ENCODE measurements around the gene FRAS1. TPM values are rescaled to one million over a fixed set of nuclear protein-coding genes. Genes with fewer than 3 reads are reported as not detected.

The FRAS1 gene
- total and polyA plus RNA-seq, 2 donors (not counting 1 experiment from before 2014, with no cell fraction given): 0.03 to 0.12 TPM

DNA sequence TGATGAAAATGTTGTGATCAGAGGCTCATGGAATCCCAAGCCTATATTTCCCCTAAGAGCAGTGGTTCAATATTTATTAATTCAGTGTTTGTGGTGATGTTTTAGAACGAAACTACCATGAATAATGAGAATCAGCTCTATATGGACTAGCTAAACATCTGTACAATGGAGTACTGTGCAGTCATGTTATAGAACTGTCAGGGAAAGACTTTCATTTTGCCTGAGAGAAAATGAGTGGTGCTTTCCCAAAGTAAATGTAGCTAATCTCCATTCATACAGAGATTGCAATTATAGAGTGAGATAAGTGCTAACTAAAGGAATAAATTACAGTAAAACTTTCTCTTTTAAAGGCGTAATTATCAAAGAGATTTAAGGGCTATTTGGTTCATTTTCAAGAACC is 147.1 kb downstream of the FRAS1 start:
- H3K27ac Mint-ChIP-seq: no peak overlapping the region
- Histone ChIP-seq H3K27ac (ENCODE audit: low read length in 2 of 2) (no peak overlapping the region), H4K20me1 (ENCODE audit: control insufficient read depth, insufficient read depth, low read length, poor library complexity, severe bottlenecking) (no peaks in the 10 kb centered on the region), H3K27me3 (replicated peaks in 1 of 4; ENCODE audit: control extremely low read depth in 1 of 4, control insufficient read depth in 3 of 4, insufficient read depth in 4 of 4, low read length in 3 of 4) (peaks cover 0 to 6% (median 0%) of the 10 kb centered on the region in 4 experiments), H2AFZ (ENCODE audit: insufficient read depth, low read depth, low read length, poor library complexity, severe bottlenecking) (no peak overlapping the region), H3K36me3 (replicated peaks in 1 of 2; ENCODE audit: control extremely low read depth in 1 of 2, control insufficient read depth in 1 of 2, extremely low read depth in 1 of 2, insufficient read depth in 2 of 2, low read length in 1 of 2) (no peaks in the 10 kb centered on the region), H3K9ac (ENCODE audit: low read length) (no peak overlapping the region), H3K4me3 (ENCODE audit: control extremely low read depth in 1 of 5, extremely low read depth in 1 of 5, insufficient read depth in 1 of 5, low read depth in 2 of 5, low read length in 4 of 5) (no peak overlapping the region), H3K4me1 (ENCODE audit: control insufficient read depth in 2 of 2, insufficient read depth in 2 of 2, low read length in 2 of 2) (no peaks in the 10 kb centered on the region), H3K4me2 (replicated peaks; ENCODE audit: low read depth, low read length, poor library complexity, severe bottlenecking) (no peak overlapping the region), H3K9me3 (ENCODE audit: control extremely low read depth in 1 of 3, control insufficient read depth in 2 of 3, insufficient read depth in 1 of 3, low read length in 2 of 3) (no peaks in the 10 kb centered on the region), H3K79me2 (ENCODE audit: control insufficient read depth, insufficient read depth, low read length) (no peaks in the 10 kb centered on the region)
- ATAC-seq (ENCODE audit: low read depth) (no peak), DNase-seq (no peak)
- H3K27me3 Mint-ChIP-seq: peaks cover 8% of the 10 kb centered on the region
- no peaks in the 10 kb centered on the region for H3K9me3 Mint-ChIP-seq (ENCODE audit: insufficient read depth)
- H3K4me1 Mint-ChIP-seq: no peaks in the 10 kb centered on the region
- ChIA-PET CTCF (no interaction called here), POLR2A (no interaction called here)
- no CpG with 5 or more reads among the region's 2 CpGs for WGBS (ENCODE audit: insufficient coverage)
- intact Hi-C loops (cut with micrococcal nuclease): no loop called here
- no peak overlapping the region for H3K4me3 Mint-ChIP-seq
- no peak for TF ChIP-seq EZH2 (IDR thresholded peaks at IDR 0.05; ENCODE audit: borderline replicate concordance, insufficient read depth, low read depth, low read length, poor library complexity, severe bottlenecking)
- TF ChIP-seq, protein P1, sequence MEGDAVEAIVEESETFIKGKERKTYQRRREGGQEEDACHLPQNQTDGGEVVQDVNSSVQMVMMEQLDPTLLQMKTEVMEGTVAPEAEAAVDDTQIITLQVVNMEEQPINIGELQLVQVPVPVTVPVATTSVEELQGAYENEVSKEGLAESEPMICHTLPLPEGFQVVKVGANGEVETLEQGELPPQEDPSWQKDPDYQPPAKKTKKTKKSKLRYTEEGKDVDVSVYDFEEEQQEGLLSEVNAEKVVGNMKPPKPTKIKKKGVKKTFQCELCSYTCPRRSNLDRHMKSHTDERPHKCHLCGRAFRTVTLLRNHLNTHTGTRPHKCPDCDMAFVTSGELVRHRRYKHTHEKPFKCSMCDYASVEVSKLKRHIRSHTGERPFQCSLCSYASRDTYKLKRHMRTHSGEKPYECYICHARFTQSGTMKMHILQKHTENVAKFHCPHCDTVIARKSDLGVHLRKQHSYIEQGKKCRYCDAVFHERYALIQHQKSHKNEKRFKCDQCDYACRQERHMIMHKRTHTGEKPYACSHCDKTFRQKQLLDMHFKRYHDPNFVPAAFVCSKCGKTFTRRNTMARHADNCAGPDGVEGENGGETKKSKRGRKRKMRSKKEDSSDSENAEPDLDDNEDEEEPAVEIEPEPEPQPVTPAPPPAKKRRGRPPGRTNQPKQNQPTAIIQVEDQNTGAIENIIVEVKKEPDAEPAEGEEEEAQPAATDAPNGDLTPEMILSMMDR (IDR thresholded peaks at IDR 0.05): no peak

DNA sequence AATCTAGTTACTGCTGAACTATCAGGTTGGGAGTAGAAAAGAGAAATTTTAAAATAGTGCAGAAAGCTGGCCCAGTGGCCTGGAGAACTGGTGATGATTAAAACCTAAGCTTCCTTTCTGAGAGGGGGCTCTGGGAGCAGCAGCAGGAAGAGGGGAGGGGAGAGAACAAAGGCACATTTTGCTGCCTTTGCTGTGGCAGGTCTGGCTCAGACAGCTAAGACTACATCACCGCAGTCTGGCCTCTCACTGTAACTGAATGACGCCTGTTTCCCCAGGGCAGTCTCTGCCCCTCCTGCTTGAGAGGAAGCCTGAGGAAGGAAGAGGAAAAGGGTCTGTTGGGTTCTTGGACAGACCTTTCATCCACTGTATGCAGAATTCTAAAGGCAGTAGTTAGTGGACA is 148.5 kb downstream of the FRAS1 start:
- DNase-seq: no peak
- no peak for ATAC-seq (ENCODE audit: low read depth)
- Histone ChIP-seq H3K27me3 (replicated peaks in 1 of 4; ENCODE audit: control extremely low read depth in 1 of 4, control insufficient read depth in 3 of 4, insufficient read depth in 4 of 4, low read length in 3 of 4) (peaks cover 0 to 6% (median 0%) of the 10 kb centered on the region in 4 experiments), H3K4me3 (ENCODE audit: control extremely low read depth in 1 of 5, extremely low read depth in 1 of 5, insufficient read depth in 1 of 5, low read depth in 2 of 5, low read length in 4 of 5) (no peak overlapping the region), H3K36me3 (replicated peaks in 1 of 2; ENCODE audit: control extremely low read depth in 1 of 2, control insufficient read depth in 1 of 2, extremely low read depth in 1 of 2, insufficient read depth in 2 of 2, low read length in 1 of 2) (no peaks in the 10 kb centered on the region), H3K79me2 (ENCODE audit: control insufficient read depth, insufficient read depth, low read length) (no peaks in the 10 kb centered on the region), H3K9ac (ENCODE audit: low read length) (no peak overlapping the region), H3K4me1 (ENCODE audit: control insufficient read depth in 2 of 2, insufficient read depth in 2 of 2, low read length in 2 of 2) (no peaks in the 10 kb centered on the region), H3K4me2 (replicated peaks; ENCODE audit: low read depth, low read length, poor library complexity, severe bottlenecking) (no peak overlapping the region), H4K20me1 (ENCODE audit: control insufficient read depth, insufficient read depth, low read length, poor library complexity, severe bottlenecking) (no peaks in the 10 kb centered on the region), H3K9me3 (ENCODE audit: control extremely low read depth in 1 of 3, control insufficient read depth in 2 of 3, insufficient read depth in 1 of 3, low read length in 2 of 3) (no peaks in the 10 kb centered on the region), H2AFZ (ENCODE audit: insufficient read depth, low read depth, low read length, poor library complexity, severe bottlenecking) (no peak overlapping the region), H3K27ac (ENCODE audit: low read length in 2 of 2) (no peak overlapping the region)
- Mint-ChIP-seq H3K9me3 (ENCODE audit: insufficient read depth) (no peaks in the 10 kb centered on the region), H3K4me1 (no peaks in the 10 kb centered on the region), H3K4me3 (no peak overlapping the region), H3K27ac (no peak overlapping the region), H3K27me3 (peaks cover 8% of the 10 kb centered on the region)
- 100% methylated on average over 1 of the region's 2 CpGs for WGBS (ENCODE audit: insufficient coverage)
- TF ChIP-seq, protein P1 (IDR thresholded peaks at IDR 0.05): no peak
- no peak for TF ChIP-seq EZH2 (IDR thresholded peaks at IDR 0.05; ENCODE audit: borderline replicate concordance, insufficient read depth, low read depth, low read length, poor library complexity, severe bottlenecking)
- ChIA-PET CTCF (no interaction called here), POLR2A (no interaction called here)
- intact Hi-C loops (cut with micrococcal nuclease): no loop called here
